ENCODE results near the gene LRRC75A.
"Not testable (repeated sequence)": the region's sequence is repeated elsewhere in the genome, so short reads cannot be mapped to it uniquely, and the experiment has no call there.

Gene LRRC75A

DNA sequence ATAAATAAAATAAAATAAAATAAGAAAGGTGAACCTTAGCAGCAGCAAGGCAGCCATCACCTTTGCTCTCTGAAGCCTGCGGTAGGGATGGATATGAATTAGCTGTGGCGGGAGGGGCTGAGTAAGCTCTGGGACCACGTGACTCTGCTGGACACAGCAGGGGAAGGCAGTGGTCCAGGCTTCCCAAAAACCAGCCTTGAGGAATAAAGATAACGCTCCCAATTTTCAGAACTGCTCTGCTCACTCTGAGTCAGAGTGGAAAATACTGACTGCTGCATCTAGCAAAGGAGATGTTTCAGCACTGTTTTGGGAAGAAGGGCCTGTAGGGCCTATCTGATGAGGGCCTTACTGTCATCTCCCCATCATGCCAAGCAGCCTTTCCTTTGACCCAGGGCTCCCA is 96.1 kb downstream of the LRRC75A start:
- DNase-seq, result not testable (repeated sequence)

DNA sequence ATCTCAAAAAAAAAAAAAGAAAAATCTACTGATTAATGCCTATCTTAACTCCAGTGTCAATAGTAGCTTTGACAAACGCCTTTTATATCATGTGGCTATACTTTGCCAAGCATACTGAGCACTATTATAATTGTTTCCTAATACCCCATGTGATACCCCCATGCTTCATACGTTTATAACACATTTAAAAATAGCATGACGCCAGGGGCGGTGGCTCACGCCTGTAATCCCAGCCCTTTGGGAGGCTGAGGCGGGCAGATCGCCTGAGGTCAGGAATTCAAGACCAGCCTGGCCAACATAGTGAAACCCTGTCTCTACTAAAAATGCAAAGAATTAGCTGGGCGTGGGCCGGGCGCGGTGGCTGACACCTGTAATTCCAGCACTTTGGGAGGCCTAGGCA is 99.5 kb downstream of the LRRC75A start:
- not testable (repeated sequence) for DNase-seq

Measured in activated CD4-positive, alpha-beta T cell treated with anti-CD3 and anti-CD28 coated beads, Interleukin-2, amount 50 U/mL, for 4 hours (primary cell).